Anterior cingulate cortex (tissue), 58 donors: ENCODE results near the gene CYTH4.

ENCODE experiments used
- DNase-seq, 58 donors: peaks; one replicate each; lab custom pipeline; 2025; lab: John Stamatoyannopoulos, UW

The CYTH4 gene

DNA sequence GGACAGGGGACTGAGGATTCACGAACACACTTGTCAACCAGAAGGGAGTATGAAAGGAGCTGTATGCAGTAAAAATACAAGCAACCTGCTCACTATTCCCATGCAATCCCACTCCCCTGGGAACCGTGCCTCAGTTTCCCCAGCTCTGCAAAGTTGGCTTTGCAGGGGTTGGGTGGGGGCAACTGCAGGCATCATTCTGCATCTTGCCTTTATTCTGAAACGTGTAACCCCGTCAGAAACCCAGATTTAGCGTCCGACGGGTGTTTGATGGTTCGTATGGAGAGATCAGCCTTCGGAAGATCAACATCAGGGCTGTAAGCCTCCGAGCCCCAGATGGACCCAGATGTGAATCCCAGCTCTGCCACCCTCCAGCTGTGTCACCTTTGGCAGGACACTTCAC is 3.6 kb downstream of the CYTH4 start:
- DNase-seq = no peak

DNA sequence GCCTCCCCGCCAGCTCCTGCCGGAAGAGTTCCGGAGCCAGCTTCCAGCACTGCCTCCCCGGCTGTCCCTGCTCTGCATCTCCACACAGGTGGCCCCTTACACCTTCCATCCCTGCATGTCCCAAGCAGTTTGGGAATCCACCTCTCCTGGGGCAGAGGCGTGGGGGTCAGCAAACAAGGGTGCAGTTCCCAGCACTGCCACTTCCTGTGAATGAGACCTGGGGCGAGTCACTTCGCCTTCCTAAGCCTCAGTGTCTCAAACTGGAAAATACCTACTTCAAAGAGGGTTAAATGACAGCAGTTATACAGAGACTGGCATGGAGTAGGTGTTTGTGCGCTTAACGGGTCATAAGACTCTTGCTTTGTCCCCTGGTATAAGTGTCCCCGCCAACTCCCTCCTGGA is 5.2 kb downstream of the CYTH4 start:
- no peak for DNase-seq

DNA sequence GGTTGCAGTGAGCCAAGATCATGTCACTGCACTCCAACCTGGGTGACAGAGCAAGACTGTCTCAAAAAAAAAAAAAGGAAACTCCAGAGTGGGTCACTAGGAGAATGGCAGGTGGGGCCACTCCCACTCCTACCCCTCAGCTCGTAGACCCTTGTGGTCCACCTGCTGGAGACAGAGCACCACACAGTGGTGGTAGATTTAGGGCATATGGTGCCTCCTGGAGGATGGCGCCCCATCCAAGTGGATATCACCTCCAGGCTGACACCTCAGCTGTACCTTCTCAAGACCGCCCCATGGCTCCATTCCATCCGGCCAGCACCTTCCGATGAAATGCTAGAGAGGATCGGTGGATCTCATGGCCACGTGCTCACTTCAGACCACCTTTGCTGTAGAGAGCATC is 6.2 kb downstream of the CYTH4 start:
- DNase-seq = no peak

GRCh38 chr22:37289156-37289735 is 6.9 kb downstream of the CYTH4 start:
- no peak for DNase-seq

DNA sequence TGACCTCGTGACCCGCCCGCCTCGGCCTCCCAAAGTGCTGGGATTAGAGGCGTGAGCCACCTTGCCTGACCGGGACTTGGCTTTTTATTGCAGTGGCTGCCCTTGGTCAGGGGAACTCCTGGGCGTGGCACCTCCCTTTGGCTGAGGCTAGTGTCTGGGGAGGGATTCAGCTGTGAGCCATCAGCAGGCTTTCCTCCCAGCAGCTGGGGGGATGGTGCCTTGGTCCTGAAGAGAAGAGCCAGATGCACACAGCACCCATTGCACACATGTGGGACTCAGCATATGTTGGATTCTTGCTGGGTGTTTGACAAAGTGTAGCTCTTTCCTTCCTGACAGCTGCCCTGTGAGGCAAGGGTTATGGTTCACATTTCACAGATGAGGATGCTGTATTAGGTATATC is 8.4 kb downstream of the CYTH4 start:
- no peak for DNase-seq

- no peak for DNase-seq
Observed at GRCh38 chr22:37291559-37292298, 9.4 kb downstream of the CYTH4 start.

- DNase-seq = no peak
Observed at GRCh38 chr22:37292641-37293040, 10.3 kb downstream of the CYTH4 start.

DNA sequence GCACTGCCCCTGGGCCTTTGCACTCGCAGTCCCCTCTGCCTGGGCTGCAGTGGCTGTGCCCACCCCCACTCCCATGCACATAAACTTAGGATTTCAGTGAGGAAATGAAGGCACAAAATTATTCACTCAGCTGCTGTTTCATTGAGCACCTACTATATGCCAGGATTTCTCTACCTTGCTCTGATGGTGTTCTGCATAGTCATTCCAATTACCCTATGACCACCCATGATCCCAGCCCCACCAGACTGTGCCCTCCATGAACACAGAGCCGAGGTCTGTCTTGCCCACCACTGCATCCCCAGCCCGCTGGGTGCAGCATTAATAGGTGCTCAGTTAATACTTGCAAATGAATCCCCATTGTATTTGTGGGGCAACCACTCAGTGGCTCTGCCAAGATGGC is 10.9 kb downstream of the CYTH4 start:
- no peak for DNase-seq

GRCh38 chr22:37294747-37295146 is 12.4 kb downstream of the CYTH4 start:
- no peak for DNase-seq

DNA sequence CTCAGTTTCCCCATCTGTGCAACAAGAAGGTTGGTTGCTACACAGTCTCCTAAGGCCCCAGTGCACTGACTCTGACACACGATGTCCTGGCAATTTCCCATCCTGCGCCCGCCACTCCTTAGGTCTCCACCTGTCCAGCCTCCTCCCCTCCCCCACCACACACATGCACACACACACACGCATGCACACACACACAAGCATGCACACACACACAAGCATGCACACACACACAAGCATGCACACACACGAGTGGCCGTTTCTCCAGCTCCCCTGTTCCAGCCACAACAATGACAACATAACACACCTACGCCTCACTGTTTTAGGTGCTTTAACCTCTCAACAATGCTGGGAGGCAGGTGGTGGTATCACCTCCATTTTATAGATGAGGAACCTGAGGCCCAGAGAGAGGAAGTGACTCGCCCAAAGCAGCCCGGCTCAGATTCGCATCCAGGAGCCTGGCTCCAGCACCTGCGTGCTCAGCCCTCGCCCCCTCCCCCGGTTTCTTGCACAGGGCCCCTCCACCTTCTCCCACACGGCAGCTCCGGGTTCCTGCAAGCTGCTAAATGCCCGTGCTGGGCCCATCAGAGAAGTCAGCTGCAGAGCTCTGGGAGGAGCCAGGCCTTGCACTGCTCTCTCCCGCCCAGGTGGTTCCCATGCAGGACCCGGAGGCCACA is 13.0 kb downstream of the CYTH4 start:
- DNase-seq = no peak

- DNase-seq = no peak
Observed at GRCh38 chr22:37295946-37296345, 13.6 kb downstream of the CYTH4 start.

- DNase-seq = no peak
Observed at GRCh38 chr22:37298748-37299495, 16.6 kb downstream of the CYTH4 start.

- DNase-seq = no peak
Observed at GRCh38 chr22:37299969-37300509, 17.7 kb downstream of the CYTH4 start.

GRCh38 chr22:37300551-37301017 is 18.3 kb downstream of the CYTH4 start:
- DNase-seq = peak in 2 of 58 donors; percentile 17 to 18

- no peak for DNase-seq
Observed at GRCh38 chr22:37301144-37301830, 19.0 kb downstream of the CYTH4 start.

DNA sequence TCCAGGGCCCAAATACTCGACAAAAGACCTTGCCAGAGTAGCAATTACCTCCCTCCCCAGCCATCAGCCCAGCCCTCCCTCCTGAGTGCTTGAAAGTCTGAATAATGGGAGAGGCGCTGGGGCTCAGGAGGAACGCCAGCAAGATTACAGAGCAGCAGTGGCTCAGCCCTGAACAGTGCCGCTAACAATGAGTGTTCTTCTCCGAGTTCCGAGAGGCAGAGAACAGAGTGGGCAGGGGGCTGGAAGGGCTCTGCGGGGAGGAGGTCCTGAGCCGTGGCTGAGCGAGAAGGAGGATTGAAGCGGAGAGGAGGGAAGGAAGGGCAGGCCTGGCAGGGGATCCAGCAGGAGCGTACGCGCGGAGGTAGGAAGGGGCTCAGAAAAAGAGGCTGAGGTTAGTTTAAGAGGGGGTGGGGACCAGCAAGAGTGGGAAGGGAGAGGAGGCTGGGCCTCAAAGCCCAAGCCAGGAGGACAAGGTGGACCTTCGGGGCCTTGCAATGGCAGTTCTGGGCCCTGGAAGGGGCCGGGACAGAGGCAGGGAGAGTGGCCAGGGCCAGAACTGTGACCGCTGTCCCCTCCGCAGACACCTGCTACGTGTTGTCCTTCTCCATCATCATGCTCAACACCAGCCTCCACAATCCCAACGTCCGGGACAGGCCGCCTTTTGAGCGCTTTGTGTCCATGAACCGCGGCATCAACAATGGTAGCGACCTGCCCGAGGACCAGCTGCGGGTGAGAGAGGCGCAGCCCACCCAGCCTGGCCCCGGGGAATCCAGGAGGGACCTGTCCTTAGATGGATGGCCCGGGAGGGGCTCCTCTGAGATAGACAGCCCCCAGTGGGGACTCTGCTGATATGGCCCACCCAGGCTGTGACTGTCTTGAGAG is 20.6 kb downstream of the CYTH4 start:
- no peak for DNase-seq

GRCh38 chr22:37303821-37304274 is 21.5 kb downstream of the CYTH4 start:
- peak in 8 of 58 donors; percentile 14 to 34 (median 24) for DNase-seq

DNA sequence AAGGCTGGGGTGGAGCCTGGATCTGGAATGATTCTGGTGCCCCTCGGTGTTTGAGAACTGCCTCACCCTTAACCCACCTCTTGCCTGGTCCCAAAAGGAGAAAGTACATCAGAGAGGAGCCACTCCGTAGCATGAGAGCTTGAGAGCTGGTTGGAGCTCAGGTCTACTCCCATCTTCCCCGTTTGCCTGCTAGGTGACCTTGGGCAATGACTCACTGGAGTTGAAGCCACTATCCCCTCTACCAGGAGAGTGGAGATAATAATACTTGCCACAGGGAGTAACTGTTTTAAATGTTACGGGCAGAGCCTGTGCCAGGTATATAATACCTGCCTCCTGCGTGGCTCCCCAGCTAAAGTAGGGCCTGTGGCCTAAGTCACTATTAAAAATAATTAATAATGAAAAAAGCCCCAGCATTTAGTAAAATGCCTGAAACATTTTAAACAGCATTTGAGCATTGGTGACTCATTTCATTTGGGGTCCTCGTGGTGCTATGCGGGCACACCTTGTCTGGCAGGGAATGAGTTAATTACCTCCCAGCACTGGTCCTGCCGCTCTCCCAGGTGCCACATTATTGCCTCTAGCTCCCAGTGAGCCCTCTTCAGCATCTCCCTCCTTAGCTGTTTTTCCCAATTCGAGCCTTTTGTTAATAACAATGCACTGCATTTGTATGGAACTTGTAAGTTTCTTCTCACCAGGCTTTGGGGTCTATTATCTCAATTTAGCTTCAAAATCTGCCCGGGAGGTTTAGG is 22.5 kb downstream of the CYTH4 start:
- no peak for DNase-seq
